Measurements from ENCODE around the gene SCAP. TPM values are rescaled to one million over a fixed set of nuclear protein-coding genes. Genes with fewer than 3 reads are reported as not detected.

The SCAP gene
- total and polyA plus RNA-seq, 2 of the 4 experiments (the other 2 are of a cell fraction), result 25.3 to 34.6 TPM

DNA sequence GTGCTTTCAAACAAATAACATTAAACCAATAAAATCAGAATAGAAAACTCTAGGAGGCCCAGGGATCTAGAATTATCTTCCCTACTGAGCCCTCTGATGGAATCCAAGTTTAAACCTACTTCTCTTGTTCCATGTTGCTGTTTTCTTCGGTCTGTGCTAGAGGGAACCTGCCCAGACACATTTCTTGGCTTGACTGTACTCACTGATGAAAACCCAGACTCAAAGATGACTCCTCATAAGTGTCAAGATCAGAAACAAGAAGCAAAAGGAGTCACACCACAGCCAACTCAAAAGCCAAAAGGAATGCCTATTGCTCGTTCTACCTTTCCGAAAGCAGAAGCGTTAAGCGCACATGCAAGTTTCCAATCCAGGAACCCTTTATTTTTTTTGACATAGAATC lies 31.6 kb downstream of the SCAP start:
- no peaks in the 10 kb centered on the region for H3K9me3 ChIP-seq (ENCODE audit: control insufficient read depth, insufficient read depth, low read length)
- H3K36me3 ChIP-seq (ENCODE audit: control insufficient read depth, insufficient read depth, low read length), result peaks cover 9% of the 10 kb centered on the region
- H2BK20ac ChIP-seq (ENCODE audit: low read depth, low read length), result no peak overlapping the region
- DNase-seq (peak; percentile 14), ATAC-seq (ENCODE audit: low read depth) (peak; percentile 15)
- H3K4ac ChIP-seq (ENCODE audit: low read depth, low read length), result 0 out of 2 replicates have a peak overlapping the region, but pooled peaks have one; percentile 11
- dilution Hi-C loops (cut with HindIII; ENCODE audit: low sequenced_read_pairs, unreplicated experiment) (no loop called here), in situ Hi-C loops (cut with MboI; ENCODE audit: low sequenced_read_pairs) (no loop called here), intact Hi-C loops (cut with micrococcal nuclease) (no loop called here)
- no peak overlapping the region for H3K56ac ChIP-seq (ENCODE audit: extremely low read depth, insufficient read depth, low read length)
- WGBS, 2 experiments (ENCODE audit: extremely low coverage in 2 of 2, insufficient read length in 1 of 2), result 100% methylated on average over 1 of the region's 5 CpGs; no CpG with 5 or more reads in 1 of the 2 experiments
- H4K20me1 ChIP-seq (ENCODE audit: insufficient read depth, low read length), result peaks cover 13% of the 10 kb centered on the region
- peaks cover 14% of the 10 kb centered on the region for H3K4me1 ChIP-seq (ENCODE audit: control insufficient read depth, insufficient read depth, low read length)
- H3K18ac ChIP-seq (ENCODE audit: low read depth, low read length), result 0 out of 2 replicates have a peak overlapping the region, but pooled peaks have one; percentile 20
- H4K5ac ChIP-seq (ENCODE audit: low read depth, low read length), result peak overlapping the region; percentile 38; the same call in 1 of the 2 replicates
- no peak overlapping the region for H2BK5ac ChIP-seq (ENCODE audit: low read depth, low read length, poor library complexity, severe bottlenecking)
- no peak overlapping the region for H3K9ac ChIP-seq (ENCODE audit: low read depth, low read length)
- 0 out of 2 replicates have a peak overlapping the region, but pooled peaks have one; percentile 6 for H4K91ac ChIP-seq (ENCODE audit: insufficient read depth, low read depth, low read length)
- no peak overlapping the region for H2BK15ac ChIP-seq (ENCODE audit: low read depth, low read length)
- H3K4me3 ChIP-seq (ENCODE audit: insufficient read depth, low read depth, low read length), result no peak overlapping the region
- H2AFZ ChIP-seq (replicated peaks; ENCODE audit: low read length, poor library complexity), result no peak overlapping the region
- H3K14ac ChIP-seq (replicated peaks; ENCODE audit: low read depth, low read length), result peak overlapping the region; percentile 41
- POLR2A ChIA-PET (ENCODE audit: unreplicated experiment), result no interaction called here
- no peak overlapping the region for H2AK9ac ChIP-seq (replicated peaks; ENCODE audit: low read depth, low read length, poor library complexity)
- no peak for TF ChIP-seq CHD1 (IDR thresholded peaks at IDR 0.05; ENCODE audit: low read depth, low read length)
- TF ChIP-seq MAFK (IDR thresholded peaks at IDR 0.05; ENCODE audit: low read depth, low read length), result no peak
- TF ChIP-seq, protein P1, sequence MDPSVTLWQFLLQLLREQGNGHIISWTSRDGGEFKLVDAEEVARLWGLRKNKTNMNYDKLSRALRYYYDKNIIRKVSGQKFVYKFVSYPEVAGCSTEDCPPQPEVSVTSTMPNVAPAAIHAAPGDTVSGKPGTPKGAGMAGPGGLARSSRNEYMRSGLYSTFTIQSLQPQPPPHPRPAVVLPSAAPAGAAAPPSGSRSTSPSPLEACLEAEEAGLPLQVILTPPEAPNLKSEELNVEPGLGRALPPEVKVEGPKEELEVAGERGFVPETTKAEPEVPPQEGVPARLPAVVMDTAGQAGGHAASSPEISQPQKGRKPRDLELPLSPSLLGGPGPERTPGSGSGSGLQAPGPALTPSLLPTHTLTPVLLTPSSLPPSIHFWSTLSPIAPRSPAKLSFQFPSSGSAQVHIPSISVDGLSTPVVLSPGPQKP (IDR thresholded peaks at IDR 0.05; ENCODE audit: borderline replicate concordance, low read depth, low read length), result no peak
- TF ChIP-seq, protein P2, sequence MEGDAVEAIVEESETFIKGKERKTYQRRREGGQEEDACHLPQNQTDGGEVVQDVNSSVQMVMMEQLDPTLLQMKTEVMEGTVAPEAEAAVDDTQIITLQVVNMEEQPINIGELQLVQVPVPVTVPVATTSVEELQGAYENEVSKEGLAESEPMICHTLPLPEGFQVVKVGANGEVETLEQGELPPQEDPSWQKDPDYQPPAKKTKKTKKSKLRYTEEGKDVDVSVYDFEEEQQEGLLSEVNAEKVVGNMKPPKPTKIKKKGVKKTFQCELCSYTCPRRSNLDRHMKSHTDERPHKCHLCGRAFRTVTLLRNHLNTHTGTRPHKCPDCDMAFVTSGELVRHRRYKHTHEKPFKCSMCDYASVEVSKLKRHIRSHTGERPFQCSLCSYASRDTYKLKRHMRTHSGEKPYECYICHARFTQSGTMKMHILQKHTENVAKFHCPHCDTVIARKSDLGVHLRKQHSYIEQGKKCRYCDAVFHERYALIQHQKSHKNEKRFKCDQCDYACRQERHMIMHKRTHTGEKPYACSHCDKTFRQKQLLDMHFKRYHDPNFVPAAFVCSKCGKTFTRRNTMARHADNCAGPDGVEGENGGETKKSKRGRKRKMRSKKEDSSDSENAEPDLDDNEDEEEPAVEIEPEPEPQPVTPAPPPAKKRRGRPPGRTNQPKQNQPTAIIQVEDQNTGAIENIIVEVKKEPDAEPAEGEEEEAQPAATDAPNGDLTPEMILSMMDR (conservative IDR thresholded peaks at IDR 0.05; ENCODE audit: low read depth, low read length), result no peak
- TF ChIP-seq, protein P3, sequence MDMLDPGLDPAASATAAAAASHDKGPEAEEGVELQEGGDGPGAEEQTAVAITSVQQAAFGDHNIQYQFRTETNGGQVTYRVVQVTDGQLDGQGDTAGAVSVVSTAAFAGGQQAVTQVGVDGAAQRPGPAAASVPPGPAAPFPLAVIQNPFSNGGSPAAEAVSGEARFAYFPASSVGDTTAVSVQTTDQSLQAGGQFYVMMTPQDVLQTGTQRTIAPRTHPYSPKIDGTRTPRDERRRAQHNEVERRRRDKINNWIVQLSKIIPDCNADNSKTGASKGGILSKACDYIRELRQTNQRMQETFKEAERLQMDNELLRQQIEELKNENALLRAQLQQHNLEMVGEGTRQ (IDR thresholded peaks at IDR 0.05; ENCODE audit: low read depth, low read length), result no peak
- no peak for TF ChIP-seq BHLHE40 (IDR thresholded peaks at IDR 0.05; ENCODE audit: low read depth, low read length)
- H3K27me3 ChIP-seq (ENCODE audit: control insufficient read depth, insufficient read depth, low read length), result no peaks in the 10 kb centered on the region
- H3K9me1 ChIP-seq (ENCODE audit: insufficient read depth, low read length), result peaks cover 11% of the 10 kb centered on the region
- H3K23ac ChIP-seq (ENCODE audit: low read depth, low read length), result no peak overlapping the region
- H2BK120ac ChIP-seq (ENCODE audit: low read depth, low read length), result peak overlapping the region; percentile 51; the same call in 1 of the 2 replicates
- peaks cover 23 to 64% of the 10 kb centered on the region in 2 experiments for H3K79me1 ChIP-seq (ENCODE audit: low read depth in 1 of 2, low read length in 2 of 2)
- no peak overlapping the region for H3K4me2 ChIP-seq (ENCODE audit: low read depth, low read length)
- BruUV-seq (replicated peaks), result no TSS peak
- H2AK5ac ChIP-seq (ENCODE audit: low read depth, low read length), result peak overlapping the region; percentile 38; the same call in 1 of the 2 replicates
- H4K8ac ChIP-seq (ENCODE audit: low read depth in 2 of 2, low read length in 2 of 2), result peak overlapping the region in 1 of 2 experiments; percentile 38; a peak in 2 of 4 replicates
- CTCF ChIA-PET, result interaction anchor here (1.0 kb wide), 1 partner anchor 22 kb away, joined by 3 read pairs; no protein-coding TSS in a partner anchor
- peak overlapping the region; percentile 39; the same call in 1 of the 2 replicates for H3K27ac ChIP-seq (ENCODE audit: insufficient read depth, low read length)

All from IMR-90 (cell line).